HG03457 (cell line): ENCODE data around the gene KDM6B.
"Not testable (repeated sequence)": the region's sequence is repeated elsewhere in the genome, so short reads cannot be mapped to it uniquely, and the experiment has no call there.

Source experiments
- ATAC-seq: cut with Tn5 transposase; IDR thresholded peaks from one replicate; pipeline ENCODE4 v1.9.1; 2021; ENCODE audit warnings: moderate number of reproducible peaks; ENCODE audit not compliant: unreplicated experiment

KDM6B gene

GRCh38 chr17:7833795-7834541 is at the start of gene KDM6B:
Gene KDM6B (plus strand): TSS chr17:7834217. CDS start chr17:7845555, 11,338 bp downstream.
- peak; percentile 26 for ATAC-seq

- no peak for ATAC-seq
Observed at GRCh38 chr17:7786866-7787265, 47.2 kb upstream of the KDM6B start.

- no peak for ATAC-seq
Observed at GRCh38 chr17:7789131-7789530, 44.9 kb upstream of the KDM6B start.

GRCh38 chr17:7790150-7790549 is 43.9 kb upstream of the KDM6B start:
- no peak for ATAC-seq

GRCh38 chr17:7792611-7793010 is 41.4 kb upstream of the KDM6B start:
- no peak for ATAC-seq

- no peak for ATAC-seq
Observed at GRCh38 chr17:7794075-7794663, 39.8 kb upstream of the KDM6B start.

GRCh38 chr17:7797976-7798375 is 36.0 kb upstream of the KDM6B start:
- ATAC-seq, result no peak

- ATAC-seq, result no peak
Observed at GRCh38 chr17:7798839-7799238, 35.2 kb upstream of the KDM6B start.

GRCh38 chr17:7803981-7804380 is 30.0 kb upstream of the KDM6B start:
- ATAC-seq, result no peak

- no peak for ATAC-seq
Observed at GRCh38 chr17:7806587-7806986, 27.4 kb upstream of the KDM6B start.

- no peak for ATAC-seq
Observed at GRCh38 chr17:7807206-7807605, 26.8 kb upstream of the KDM6B start.

- ATAC-seq, result no peak
Observed at GRCh38 chr17:7809086-7809790, 24.8 kb upstream of the KDM6B start.

GRCh38 chr17:7809791-7810343 is 24.1 kb upstream of the KDM6B start:
- ATAC-seq, result not testable (repeated sequence)

- no peak for ATAC-seq
Observed at GRCh38 chr17:7811251-7811650, 22.8 kb upstream of the KDM6B start.

GRCh38 chr17:7814969-7815368 is 19.0 kb upstream of the KDM6B start:
- ATAC-seq, result no peak

- no peak for ATAC-seq
Observed at GRCh38 chr17:7816926-7817642, 16.9 kb upstream of the KDM6B start.

- ATAC-seq, result no peak
Observed at GRCh38 chr17:7817643-7817964, 16.4 kb upstream of the KDM6B start.

- ATAC-seq, result no peak
Observed at GRCh38 chr17:7818026-7818425, 16.0 kb upstream of the KDM6B start.

GRCh38 chr17:7818746-7819645 is 15.0 kb upstream of the KDM6B start:
- ATAC-seq, result no peak

- no peak for ATAC-seq
Observed at GRCh38 chr17:7820231-7820630, 13.8 kb upstream of the KDM6B start.
